RCC 7860 (cell line): ENCODE measurements around the gene DELE1.
A peak's percentile ranks its signal among the peaks of the same experiment; 100 is the strongest.

Source experiments
- DNase-seq: peaks from one replicate; pipeline ENCODE4 v3.0.0-alpha.2; 2015; ENCODE audit warnings: low spot score
- FAIRE-seq: peaks from 2 replicates; lab custom pipeline; 2012; peaks lifted over from hg19 to GRCh38; lab: Jason Lieb, UNC

DELE1 gene

GRCh38 chr5:141952020-141952419 lies 28.3 kb downstream of the DELE1 start:
- DNase-seq (no peak), FAIRE-seq (no peak)

- no peak for FAIRE-seq
- no peak for DNase-seq
Measured at GRCh38 chr5:141954194-141954593, 30.5 kb downstream of the DELE1 start.

GRCh38 chr5:141957367-141957996 lies 33.8 kb downstream of the DELE1 start:
- DNase-seq = no peak
- no peak for FAIRE-seq

- DNase-seq = no peak
- FAIRE-seq = no peak
Measured at GRCh38 chr5:141958113-141958512, 34.4 kb downstream of the DELE1 start, which contains the start of gene PCDH12. Gene PCDH12 (minus strand): TSS chr5:141958202. CDS start chr5:141957851, 351 bp downstream.

- FAIRE-seq (no peak), DNase-seq (no peak)
Measured at GRCh38 chr5:141958546-141959172, 35.0 kb downstream of the DELE1 start.

DNA sequence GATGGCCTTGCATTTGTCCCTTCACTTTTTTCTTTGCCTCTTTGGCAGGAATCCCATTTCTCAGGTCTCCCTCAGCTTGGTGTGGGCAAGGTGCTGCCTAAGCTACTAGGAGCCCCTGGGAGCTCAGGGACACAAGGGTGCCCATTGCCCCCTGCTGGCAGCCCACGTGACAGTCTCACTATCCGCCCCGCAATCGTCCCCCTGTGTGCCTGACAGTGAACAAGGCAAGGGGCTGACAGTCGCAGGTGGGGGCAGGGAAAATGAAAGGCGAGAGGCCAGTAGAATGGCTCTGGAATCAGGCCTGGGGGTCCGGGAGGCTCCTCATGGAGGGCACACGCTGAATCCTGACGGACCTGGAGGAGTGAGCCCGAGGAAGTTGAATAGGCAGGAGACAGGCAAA lies 36.3 kb downstream of the DELE1 start:
- FAIRE-seq = no peak
- DNase-seq = no peak

DNA sequence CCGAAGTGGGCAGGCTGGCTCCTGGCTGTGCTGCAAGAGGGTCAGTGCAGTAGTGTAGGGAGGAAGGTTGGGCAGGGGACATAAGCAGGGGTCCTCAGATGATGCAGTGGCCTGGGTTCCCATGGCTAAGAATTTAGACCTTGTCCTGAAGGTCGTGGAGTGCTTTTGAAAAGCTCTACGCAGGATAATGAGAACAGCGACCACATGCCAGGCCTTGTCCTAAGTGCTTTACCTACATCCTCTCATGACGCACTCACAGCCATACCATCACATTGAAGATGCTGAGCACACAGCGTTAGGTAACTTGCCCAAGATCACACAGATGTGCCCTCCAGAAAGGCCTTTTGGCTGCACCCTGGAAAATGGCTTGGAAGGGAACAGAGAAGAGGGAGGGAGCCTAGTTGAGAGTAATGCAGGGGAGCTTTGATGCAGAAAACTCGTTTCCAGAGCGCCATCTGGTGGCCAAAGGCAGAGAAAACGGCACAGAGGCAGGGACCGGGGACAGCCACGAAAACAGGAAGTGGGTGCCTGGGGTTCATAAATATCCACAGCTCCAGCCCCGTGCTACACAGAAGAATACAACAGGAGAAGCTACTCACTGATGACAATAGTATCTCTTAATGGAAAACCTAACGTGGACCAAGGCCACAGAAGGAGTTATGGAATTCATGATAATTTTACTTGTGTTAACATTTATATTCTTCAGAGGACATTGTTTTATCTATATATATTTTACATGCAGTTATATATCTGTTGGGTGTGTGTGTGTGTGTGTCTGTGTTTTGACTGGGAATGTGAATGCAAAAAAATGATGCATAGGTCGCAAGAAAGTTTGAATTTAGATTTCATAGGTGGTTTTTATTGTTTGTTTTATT lies 37.0 kb downstream of the DELE1 start:
- FAIRE-seq = peak; percentile 33

GRCh38 chr5:141961466-141961865 lies 37.8 kb downstream of the DELE1 start:
- no peak for FAIRE-seq

More for the DNA sequence above, 37.0 kb downstream of the DELE1 start:
- peak; percentile 66 for DNase-seq

GRCh38 chr5:141963701-141964100 lies 40.0 kb downstream of the DELE1 start:
- DNase-seq (no peak), FAIRE-seq (no peak)

More at GRCh38 chr5:141961466-141961865, 37.8 kb downstream of the DELE1 start:
- DNase-seq = no peak

- DNase-seq = no peak
- FAIRE-seq = no peak
Measured at GRCh38 chr5:141965071-141965470, 41.4 kb downstream of the DELE1 start.

DNA sequence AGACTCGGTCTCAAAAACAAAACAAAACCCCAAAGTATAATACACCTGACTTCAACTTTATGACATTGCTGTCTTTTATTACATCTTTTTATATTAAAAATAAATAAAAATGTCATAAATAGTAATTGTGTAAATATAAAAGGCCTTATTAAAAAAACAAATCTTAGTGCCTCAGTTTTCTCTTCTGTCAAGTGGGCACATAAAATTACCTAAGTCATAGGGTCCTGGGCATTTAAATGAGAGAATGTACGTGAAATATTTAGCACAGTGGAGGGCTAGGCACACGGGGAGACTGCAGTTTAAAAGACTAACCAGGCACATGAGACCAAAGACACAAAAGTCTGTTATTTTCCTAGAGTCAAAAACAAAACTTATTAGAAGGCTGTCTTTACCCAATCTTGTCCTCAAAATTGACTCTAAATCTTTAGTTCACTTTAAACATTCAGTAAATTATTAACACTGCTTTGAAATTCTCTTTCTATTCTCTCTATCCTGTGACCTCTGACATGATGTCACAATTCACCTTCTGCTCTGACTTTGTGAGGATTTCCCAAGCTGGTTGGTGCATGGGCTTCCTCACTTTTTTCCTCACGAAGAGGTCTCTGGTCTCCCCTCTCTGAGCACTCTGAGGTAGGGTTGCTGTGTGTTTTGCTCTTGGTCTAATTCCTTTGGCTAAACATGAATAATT lies 42.7 kb downstream of the DELE1 start:
- DNase-seq (no peak), FAIRE-seq (no peak)

DNA sequence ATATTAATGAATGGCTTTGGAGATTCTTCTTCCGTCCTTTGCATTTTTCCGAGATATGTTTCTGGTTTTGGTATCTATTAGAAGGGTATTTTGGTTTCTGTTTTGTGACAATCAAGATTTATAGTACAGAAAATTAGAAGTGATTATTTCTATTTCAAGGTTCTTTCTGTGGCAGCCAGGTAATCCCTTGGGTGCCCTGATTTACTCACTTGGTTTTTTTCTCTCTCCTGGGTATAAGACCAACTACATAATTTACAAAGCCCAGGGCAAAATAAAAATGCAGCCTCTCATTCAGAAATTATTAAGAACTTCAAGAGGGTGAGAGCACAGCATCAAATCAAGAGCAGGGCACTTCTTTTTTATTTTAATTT lies 43.3 kb downstream of the DELE1 start:
- FAIRE-seq (no peak), DNase-seq (no peak)

- no peak for FAIRE-seq
Measured at GRCh38 chr5:141968914-141969608, 45.4 kb downstream of the DELE1 start, which contains the start of gene RNF14. Gene RNF14 (plus strand): TSS chr5:141969105. CDS start chr5:141973589, 4,484 bp downstream.

DNA sequence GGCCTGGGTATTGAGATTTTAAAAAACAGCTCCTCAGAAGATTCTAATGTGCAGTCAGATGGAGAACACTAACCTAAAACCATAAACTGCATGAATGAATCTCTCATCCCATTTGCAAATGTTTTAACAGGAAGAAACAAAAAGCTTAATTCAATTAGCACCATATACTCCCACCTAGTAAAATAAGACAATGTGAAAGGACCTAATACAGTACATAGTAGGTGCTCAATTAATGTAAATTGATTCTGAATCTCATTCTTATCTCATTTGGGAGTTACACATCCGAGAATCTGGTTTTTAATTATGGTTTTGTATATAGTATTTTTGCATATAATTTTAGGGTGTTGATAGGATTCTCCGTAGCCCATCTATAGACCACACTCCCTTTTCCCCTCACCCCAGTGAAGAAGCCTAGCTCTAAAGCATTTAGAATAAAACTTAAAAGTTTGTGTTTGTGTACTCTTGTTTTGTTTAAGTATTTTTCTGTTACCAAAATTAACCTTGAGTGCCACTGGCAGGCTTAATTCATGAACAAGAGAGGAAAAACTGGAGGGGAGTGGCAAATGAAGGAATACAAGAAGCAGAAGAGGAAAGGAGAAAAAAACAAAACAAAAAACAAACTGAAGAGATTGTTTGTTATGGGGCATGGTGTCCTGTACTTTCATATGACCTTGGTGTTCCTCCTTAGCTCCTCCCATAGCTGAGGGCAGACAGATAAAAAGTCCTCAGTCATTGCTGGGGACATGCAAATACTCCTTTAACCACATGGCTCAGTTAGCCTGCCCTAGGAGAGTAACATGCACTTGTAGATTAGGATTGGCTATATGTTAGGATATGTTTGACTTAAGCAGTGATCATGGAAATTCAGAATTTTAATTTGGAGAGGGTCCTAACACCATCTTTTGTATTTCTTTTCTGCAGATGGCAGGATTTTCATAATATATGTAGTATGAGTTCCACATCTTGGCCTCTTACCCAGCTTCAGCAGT lies 46.4 kb downstream of the DELE1 start:
- FAIRE-seq = peak; percentile 60

More at GRCh38 chr5:141968914-141969608, 45.4 kb downstream of the DELE1 start, which contains the start of gene RNF14:
- DNase-seq = peak; percentile 78

DNA sequence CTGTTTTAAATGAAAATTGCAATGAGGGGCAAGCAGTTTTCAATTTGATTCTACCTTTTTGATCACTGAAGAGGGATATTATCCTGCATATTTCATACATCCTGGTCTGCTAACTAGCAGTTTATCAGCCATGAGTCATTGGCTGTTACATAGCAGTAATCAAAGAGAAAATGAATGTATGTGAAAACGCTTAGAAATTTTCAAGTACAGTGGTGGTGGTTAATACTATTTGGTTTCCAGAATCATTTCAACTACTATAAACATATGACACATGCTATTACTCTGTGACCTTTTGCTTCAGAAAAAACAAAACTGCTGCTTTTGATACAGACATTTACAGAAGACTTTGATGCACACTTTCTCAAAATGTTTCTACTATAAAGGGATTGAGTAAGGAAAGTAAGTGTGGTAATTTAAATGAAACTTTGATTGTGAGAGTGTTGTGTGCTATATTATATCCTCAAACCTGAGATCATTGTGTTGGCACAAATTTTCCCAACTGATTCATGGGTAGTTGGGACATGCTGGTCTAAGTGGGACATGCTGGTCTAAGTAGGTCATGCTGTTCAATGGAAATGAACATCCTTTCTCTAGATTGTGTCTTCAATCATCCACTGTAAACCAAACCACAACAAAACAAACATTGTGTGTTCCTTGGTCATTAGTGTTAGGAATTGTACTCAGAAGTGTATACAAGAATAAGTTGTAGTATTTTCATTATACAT lies 50.4 kb downstream of the DELE1 start:
- DNase-seq = no peak
- no peak for FAIRE-seq

More for the DNA sequence above, 46.4 kb downstream of the DELE1 start:
- peak; percentile 31 for DNase-seq

GRCh38 chr5:141976176-141976575 lies 52.5 kb downstream of the DELE1 start:
- FAIRE-seq (no peak), DNase-seq (no peak)

DNA sequence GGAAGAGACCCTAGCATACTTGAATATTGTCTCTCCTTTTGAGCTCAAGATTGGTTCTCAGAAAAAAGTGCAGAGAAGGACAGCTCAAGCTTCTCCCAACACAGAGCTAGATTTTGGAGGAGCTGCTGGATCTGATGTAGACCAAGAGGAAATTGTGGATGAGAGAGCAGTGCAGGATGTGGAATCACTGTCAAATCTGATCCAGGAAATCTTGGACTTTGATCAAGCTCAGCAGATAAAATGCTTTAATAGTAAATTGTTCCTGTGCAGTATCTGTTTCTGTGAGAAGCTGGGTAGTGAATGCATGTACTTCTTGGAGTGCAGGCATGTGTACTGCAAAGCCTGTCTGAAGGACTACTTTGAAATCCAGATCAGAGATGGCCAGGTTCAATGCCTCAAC lies 54.7 kb downstream of the DELE1 start:
- no peak for FAIRE-seq
- DNase-seq = no peak

DNA sequence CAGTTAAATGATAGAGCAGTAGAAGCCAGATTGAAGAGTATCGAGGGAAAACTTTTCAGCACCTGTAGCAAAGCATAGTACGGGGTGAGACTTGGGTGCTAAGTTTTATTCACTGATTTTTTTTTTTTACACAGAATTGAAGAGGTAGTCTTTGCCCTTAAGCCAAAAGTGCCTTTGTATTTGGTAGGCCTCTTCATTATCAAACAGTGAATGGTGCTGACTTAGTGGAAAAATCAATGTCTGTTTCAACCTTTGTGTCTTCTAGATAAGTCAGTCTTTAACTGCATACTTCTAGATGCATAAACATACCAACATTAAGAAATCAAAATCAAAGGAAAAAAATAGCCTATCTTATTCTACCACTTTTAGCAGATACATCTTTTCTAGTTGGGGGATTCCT lies 59.0 kb downstream of the DELE1 start:
- no peak for DNase-seq
- FAIRE-seq = no peak
